GM21381 (cell line): Measurements from ENCODE around the gene NACC2.

Experiments used
- ATAC-seq: cut with Tn5 transposase; IDR thresholded peaks from one replicate; pipeline ENCODE4 v1.9.1; 2021; ENCODE audit warnings: mild to moderate bottlenecking, moderate library complexity; ENCODE audit not compliant: unreplicated experiment

The NACC2 gene

DNA sequence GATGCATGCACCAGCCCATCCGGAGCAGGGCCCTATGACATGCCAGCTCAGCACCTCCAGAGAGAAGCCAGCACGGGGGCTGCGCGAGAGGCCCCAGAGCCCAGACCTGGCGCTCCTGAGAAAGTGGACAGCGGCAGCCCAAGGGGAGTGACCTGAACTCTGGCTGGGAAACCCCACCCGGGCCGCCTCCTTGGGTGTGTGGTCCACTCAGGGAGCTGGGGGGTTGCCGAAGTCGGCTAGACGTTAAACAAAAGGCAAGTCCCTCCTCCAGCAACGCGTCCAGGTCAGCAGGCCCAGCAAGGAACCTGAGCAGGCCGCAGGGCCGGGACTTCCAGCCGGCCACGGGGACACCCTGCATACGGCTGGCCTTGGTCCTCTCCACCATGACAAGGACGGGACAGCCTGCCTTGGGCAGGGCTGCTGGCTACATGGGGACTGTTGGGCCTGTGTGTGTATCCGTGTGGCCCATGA, 35.7 kb downstream of the NACC2 start:
- no peak for ATAC-seq

GRCh38 chr9:136058801-136059302, 36.2 kb downstream of the NACC2 start:
- ATAC-seq, result no peak

GRCh38 chr9:136058084-136058483, 37.0 kb downstream of the NACC2 start:
- no peak for ATAC-seq

- ATAC-seq, result no peak
These were observed 37.6 kb downstream of the NACC2 start for GRCh38 chr9:136057236-136058081.

DNA sequence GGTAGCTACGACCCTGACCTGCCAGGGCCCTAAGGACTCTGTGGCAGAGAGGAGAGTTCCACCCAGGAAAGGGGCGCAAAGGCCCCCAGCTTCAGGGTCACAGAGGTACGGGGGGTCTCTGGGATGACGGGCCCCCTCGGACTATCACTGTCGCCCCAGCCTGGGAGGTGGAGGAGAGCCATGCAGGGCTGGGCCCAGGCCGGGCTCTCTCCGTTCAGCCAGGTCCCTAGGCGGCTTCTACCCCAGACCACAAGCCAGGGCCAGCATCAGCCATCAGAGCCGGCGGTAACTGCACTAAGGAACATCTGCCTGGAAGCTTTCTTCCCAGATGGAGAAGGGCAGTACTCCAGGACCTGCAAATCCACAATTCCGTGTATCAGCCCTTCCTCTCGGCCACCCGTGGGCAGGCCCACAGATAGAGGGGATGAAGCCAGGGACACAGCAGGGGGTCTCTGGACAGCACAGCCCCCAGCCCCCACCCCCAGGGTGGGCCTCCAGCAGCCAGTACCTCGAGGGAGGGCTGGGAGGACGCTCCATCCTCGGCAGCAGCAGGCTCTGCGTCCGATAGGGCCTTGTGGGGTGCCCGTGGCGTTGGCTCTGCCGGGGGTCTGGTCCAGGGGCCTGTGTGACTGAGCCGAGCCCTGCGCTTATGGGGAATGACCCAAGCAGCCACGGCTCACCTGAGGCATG, 38.4 kb downstream of the NACC2 start:
- no peak for ATAC-seq

DNA sequence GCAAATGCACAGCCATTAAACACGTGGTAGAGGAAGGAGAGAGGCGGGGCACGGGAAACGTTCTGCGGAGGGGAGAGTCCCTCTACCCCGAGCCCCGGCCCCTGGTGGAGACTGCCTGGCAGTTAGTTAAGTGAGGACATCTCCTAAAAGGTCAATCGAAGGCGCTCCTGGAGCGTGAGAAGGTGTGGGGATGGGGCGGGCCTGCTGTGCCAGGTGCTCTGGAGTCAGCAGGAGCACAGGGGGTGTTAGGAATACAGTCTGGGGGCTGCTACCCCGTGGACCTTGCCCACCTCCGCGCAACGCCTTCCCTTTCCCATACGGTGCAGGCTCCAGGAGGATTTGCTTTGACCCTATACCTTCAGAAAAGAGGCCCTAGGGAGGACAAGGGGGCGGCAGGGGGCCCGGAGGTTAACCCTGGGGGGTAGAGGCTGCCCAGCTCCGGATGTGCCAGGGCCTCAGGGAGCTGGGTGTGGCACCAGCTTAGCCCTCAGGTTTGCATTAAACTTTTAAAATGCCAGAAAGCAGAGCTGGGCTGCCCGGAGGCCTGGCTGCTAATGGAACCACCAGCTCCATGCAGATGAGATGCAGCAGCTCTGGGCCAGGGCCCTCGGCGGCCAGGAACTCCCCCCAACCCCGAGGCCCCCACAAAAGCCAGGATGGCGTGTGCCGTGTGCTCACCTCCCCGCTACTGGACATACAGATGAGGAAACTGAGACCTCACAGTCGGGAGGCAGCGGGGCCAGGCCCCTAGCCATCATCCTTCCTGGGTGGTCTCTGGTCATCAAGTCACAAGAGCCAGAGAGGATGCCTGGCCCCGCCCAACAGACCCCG, 39.2 kb downstream of the NACC2 start:
- ATAC-seq, result no peak

- ATAC-seq, result no peak
These were observed 40.0 kb downstream of the NACC2 start for GRCh38 chr9:136054798-136055714.

DNA sequence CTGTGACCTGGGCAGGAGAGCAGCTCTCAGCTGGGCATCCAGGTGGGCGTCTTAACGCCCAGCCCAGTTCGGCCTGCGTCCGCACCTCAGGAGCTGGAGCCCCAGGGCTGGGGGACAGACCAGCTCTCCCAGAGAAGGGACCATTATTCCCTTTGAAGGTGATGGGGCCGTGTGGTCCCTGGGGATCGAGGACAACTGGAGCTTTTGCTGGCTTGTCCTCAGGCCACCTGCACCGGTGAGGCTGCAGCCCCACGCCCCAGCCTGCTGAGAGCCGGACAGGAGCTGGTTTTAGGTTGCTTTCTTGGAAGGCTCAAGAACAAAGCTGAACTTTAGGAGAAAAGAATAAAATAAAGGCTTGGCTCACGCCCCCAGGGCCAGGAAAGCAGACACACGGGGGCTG, 40.9 kb downstream of the NACC2 start:
- no peak for ATAC-seq

- ATAC-seq, result no peak
These were observed 41.3 kb downstream of the NACC2 start for GRCh38 chr9:136053757-136054142.

GRCh38 chr9:136052991-136053756, 41.9 kb downstream of the NACC2 start:
- no peak for ATAC-seq

GRCh38 chr9:136052472-136052880, 42.6 kb downstream of the NACC2 start:
- no peak for ATAC-seq

DNA sequence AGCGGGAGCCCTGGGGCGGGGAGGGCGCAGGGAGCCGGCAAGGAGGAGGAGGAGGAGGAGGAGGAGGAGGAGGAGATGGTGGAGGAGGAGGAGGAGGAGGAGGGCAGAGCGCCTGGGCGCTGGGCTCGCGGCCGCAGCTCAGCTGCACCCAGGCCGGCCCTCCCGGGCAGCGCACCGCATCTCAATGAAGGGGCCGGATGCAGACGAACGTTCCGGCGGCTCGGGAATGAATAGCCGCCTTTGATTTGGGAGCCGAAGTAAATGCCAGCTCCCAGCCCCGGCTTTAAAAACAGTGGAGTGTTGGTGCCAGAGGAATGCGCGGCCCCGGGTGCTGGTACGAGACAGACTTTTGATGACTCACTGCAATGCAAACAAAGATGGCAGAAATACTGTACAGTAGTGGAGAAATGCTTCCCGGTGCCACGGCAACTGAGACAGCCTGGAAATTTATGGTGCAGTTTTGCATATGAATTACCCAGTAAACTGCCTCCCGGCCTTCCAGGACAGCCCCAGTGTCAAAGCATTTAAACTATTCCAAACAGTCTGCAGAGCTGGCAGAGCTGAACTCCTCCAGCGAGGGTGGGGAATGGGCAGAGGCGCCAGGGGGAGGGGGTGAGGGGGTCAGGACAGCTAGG, 43.1 kb downstream of the NACC2 start:
- ATAC-seq, result no peak

DNA sequence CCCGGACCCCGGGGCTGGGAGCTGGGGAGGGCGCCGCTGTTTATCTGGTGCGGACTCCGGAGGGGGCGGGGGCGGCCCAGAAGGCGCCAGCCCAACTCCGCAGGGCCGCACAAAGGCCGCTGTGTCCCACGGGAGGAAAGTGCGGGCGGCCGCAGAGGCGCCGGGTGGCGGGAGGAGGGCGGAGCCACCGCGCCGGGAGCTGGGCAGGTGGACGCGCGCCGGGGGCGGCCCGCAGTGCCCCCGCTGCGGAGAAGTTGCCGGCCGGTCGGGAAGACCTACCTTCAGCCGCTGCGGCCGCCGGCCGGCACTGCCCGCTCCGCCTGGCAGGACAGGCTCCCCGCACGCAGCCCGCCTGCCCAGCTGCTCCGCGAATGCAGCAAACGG, 43.6 kb downstream of the NACC2 start:
- ATAC-seq, result no peak

DNA sequence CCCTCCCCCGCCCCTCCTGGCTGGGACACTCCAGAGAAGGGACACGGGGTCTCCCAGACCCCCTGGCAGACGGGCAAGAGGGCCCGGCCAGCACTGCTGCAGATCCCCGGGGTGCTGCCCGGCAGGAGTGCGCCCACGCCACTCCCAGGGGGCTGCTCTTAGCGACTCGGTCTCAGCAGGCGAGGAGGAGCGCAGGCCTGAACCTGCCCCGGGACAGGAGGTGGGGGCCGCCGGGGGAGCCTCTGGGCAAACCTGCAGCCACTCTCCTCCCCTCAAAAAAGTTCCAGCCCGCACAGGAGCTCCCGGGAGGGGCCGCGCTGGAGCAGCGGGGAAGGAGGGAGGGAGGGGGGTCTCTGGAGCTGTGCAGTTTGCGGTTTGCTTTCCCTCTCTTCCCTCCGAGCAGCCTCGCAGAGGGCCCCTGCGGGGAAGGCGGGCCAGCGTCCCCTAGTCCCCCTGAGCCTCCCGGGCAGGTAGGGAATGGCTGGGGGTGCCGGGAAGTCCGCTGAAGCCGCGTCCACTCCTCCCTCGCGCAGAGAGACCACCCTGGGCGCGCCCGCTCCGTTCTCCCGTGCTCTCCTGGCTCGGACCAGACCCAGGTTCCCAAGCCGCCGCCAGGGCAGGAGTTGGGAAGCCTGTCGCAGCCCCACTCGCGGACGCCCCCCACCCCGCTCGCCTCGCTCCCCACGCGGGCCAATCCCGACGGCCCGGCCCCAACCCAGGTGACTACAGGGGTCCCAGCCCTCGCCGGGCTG, 44.2 kb downstream of the NACC2 start:
- ATAC-seq, result no peak

GRCh38 chr9:136050266-136050700, 44.8 kb downstream of the NACC2 start:
- ATAC-seq, result no peak

GRCh38 chr9:136049491-136050265, 45.4 kb downstream of the NACC2 start:
- ATAC-seq, result no peak
